Measurements from ENCODE around the gene TRIP12.

The TRIP12 gene

DNA sequence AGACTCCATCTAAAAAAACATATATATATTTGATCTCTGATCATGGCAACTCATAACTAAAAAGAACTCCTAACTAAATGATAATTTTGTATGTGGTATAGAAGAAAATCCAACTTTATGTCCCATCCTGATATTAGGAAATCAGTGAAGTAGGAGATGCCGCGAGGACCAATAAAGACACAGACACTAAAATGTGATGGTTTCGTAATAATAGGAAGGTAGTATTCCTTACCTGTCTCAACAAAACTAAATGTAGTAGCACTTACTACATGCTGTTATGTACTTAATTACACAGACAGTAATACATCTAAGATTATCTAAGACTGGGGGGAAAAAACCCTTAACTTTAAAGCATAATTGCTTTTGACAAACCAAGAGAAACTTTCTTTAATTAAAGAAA is 63.5 kb downstream of the TRIP12 start:
- Histone ChIP-seq H3K4me1 (ENCODE audit: low read length) (peaks cover 9% of the 10 kb centered on the region), H4K20me1 (ENCODE audit: insufficient read depth, low read length) (peaks cover 17% of the 10 kb centered on the region), H3K9me3 (ENCODE audit: insufficient read depth, low read length) (no peaks in the 10 kb centered on the region), H2AFZ (ENCODE audit: low read depth, low read length) (no peak overlapping the region), H3K79me2 (ENCODE audit: low read length) (0 out of 2 replicates have a peak, but pooled peaks cover 4% of the 10 kb centered on the region), H3K36me3 (replicated peaks; ENCODE audit: low read depth, low read length) (peaks cover 3% of the 10 kb centered on the region), H3K27ac (ENCODE audit: low read length) (no peak overlapping the region), H3K4me3 (ENCODE audit: low read length) (no peak overlapping the region), H3K27me3 (ENCODE audit: low read depth, low read length) (no peaks in the 10 kb centered on the region), H3K4me2 (ENCODE audit: low read length) (no peak overlapping the region), H3K9ac (ENCODE audit: low read length) (no peak overlapping the region)
- TF ChIP-seq CTCF (IDR thresholded peaks at IDR 0.05; ENCODE audit: low read depth, low read length) (no peak), EZH2phosphoT487 (IDR thresholded peaks at IDR 0.05; ENCODE audit: low read depth) (no peak)

- Histone ChIP-seq H3K4me3 (ENCODE audit: low read length) (no peak overlapping the region), H3K27ac (ENCODE audit: low read length) (no peak overlapping the region), H3K36me3 (replicated peaks; ENCODE audit: low read depth, low read length) (peaks cover 3% of the 10 kb centered on the region), H3K9me3 (ENCODE audit: insufficient read depth, low read length) (no peaks in the 10 kb centered on the region), H4K20me1 (ENCODE audit: insufficient read depth, low read length) (peaks cover 17% of the 10 kb centered on the region), H3K9ac (ENCODE audit: low read length) (no peak overlapping the region), H3K4me1 (ENCODE audit: low read length) (peaks cover 11% of the 10 kb centered on the region), H3K79me2 (ENCODE audit: low read length) (0 out of 2 replicates have a peak, but pooled peaks cover 4% of the 10 kb centered on the region), H3K27me3 (ENCODE audit: low read depth, low read length) (no peaks in the 10 kb centered on the region), H3K4me2 (ENCODE audit: low read length) (no peak overlapping the region), H2AFZ (ENCODE audit: low read depth, low read length) (no peak overlapping the region)
- TF ChIP-seq CTCF (IDR thresholded peaks at IDR 0.05; ENCODE audit: low read depth, low read length) (no peak), EZH2phosphoT487 (IDR thresholded peaks at IDR 0.05; ENCODE audit: low read depth) (no peak)
Measured at GRCh38 chr2:229857634-229858033, 64.2 kb downstream of the TRIP12 start.

DNA sequence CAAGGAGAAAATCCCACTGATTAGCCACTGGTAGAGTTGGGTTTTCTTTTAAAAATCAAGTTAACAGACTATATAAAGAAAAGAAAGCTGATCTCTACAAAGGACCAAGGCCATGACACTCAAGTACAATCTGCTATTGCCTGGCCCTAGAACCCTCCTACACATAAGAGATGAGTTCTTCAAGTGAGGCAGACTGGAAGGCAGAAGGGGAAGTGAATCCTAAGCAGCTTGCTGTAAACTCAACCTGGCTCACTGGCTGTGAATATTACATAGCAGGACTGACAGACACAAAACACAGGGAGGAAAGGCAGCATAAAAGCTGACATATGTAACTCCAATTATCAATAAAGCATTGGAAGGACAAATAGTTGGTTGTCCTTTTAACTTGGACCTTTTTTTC is 65.4 kb downstream of the TRIP12 start:
- Histone ChIP-seq H3K36me3 (replicated peaks; ENCODE audit: low read depth, low read length) (peaks cover 3% of the 10 kb centered on the region), H3K9me3 (ENCODE audit: insufficient read depth, low read length) (no peaks in the 10 kb centered on the region), H3K27me3 (ENCODE audit: low read depth, low read length) (no peaks in the 10 kb centered on the region), H3K4me1 (ENCODE audit: low read length) (peaks cover 14% of the 10 kb centered on the region), H3K4me2 (ENCODE audit: low read length) (no peak overlapping the region), H3K27ac (ENCODE audit: low read length) (no peak overlapping the region), H4K20me1 (ENCODE audit: insufficient read depth, low read length) (peaks cover 17% of the 10 kb centered on the region), H3K79me2 (ENCODE audit: low read length) (0 out of 2 replicates have a peak, but pooled peaks cover 4% of the 10 kb centered on the region), H3K9ac (ENCODE audit: low read length) (no peak overlapping the region), H3K4me3 (ENCODE audit: low read length) (no peak overlapping the region), H2AFZ (ENCODE audit: low read depth, low read length) (no peak overlapping the region)
- TF ChIP-seq EZH2phosphoT487 (IDR thresholded peaks at IDR 0.05; ENCODE audit: low read depth): no peak
- no peak for TF ChIP-seq CTCF (IDR thresholded peaks at IDR 0.05; ENCODE audit: low read depth, low read length)

DNA sequence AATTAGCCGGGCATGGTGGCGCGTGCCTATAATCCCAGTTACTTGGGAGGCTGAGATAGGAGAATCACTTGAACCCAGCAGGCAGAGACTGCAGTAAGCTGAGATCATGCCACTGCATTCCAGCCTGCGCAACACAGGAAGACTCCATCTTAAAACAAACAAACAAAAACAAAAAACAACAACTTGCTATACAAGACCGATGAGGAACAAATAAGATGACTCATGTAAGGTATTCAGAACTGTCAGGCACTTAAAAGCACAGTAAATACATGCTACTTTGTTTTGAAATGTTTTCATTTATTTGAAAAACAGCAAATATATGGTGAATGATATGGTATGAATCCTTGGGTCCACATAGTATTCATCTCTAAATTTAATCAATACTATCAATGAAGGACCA is 66.7 kb downstream of the TRIP12 start:
- Histone ChIP-seq H3K36me3 (replicated peaks; ENCODE audit: low read depth, low read length) (peaks cover 3% of the 10 kb centered on the region), H3K9ac (ENCODE audit: low read length) (no peak overlapping the region), H3K9me3 (ENCODE audit: insufficient read depth, low read length) (no peaks in the 10 kb centered on the region), H4K20me1 (ENCODE audit: insufficient read depth, low read length) (peaks cover 12% of the 10 kb centered on the region), H3K4me1 (ENCODE audit: low read length) (peaks cover 14% of the 10 kb centered on the region), H3K4me2 (ENCODE audit: low read length) (no peak overlapping the region), H3K27ac (ENCODE audit: low read length) (no peak overlapping the region), H3K4me3 (ENCODE audit: low read length) (no peak overlapping the region), H3K79me2 (ENCODE audit: low read length) (0 out of 2 replicates have a peak, but pooled peaks cover 4% of the 10 kb centered on the region), H3K27me3 (ENCODE audit: low read depth, low read length) (no peaks in the 10 kb centered on the region), H2AFZ (ENCODE audit: low read depth, low read length) (no peak overlapping the region)
- TF ChIP-seq EZH2phosphoT487 (IDR thresholded peaks at IDR 0.05; ENCODE audit: low read depth) (no peak), CTCF (IDR thresholded peaks at IDR 0.05; ENCODE audit: low read depth, low read length) (no peak)

All from OCI-LY3 (cell line).